Breast epithelium (tissue), 4 donors: ENCODE results near the gene FAM234A. TPM values are rescaled to one million over a fixed set of nuclear protein-coding genes. Genes with fewer than 3 reads are reported as not detected.

Source experiments
- DNase-seq, 2 donors: peaks; one replicate each; pipeline ENCODE4 v3.0.0-alpha.2; 2019; ENCODE audit warnings: low spot score in 2 of 2
- H3K27ac ChIP-seq, 2 donors: fragments of 200-600 bp; sonication (generic) in 1 of 2; one replicate each; pipeline ENCODE4 v1.5.1; 2016 to 2019; ENCODE audit warnings: mild to moderate bottlenecking in 1 of 2
- H3K27me3 ChIP-seq, 2 donors: fragments of 200-600 bp; sonication (generic) in 1 of 2; one replicate each; pipeline versions ENCODE4 v1.5.1 to v1.6.0; 2017 to 2019; ENCODE audit warnings: control low read depth in 1 of 2, mild to moderate bottlenecking in 1 of 2
- H3K36me3 ChIP-seq: fragments of 200-600 bp; one replicate; pipeline ENCODE4 v1.5.1; 2019
- H3K4me1 ChIP-seq, 2 donors: fragments of 200-600 bp; sonication (generic); one replicate each; pipeline ENCODE4 v1.5.1; 2016 to 2019; ENCODE audit warnings: control low read depth in 1 of 2
- H3K4me3 ChIP-seq, 3 donors: fragments of 200-600 bp; sonication (generic); 1 replicate in 2 of 3; 2 replicates in 1 of 3; pipeline ENCODE4 v1.5.1; 2016 to 2019; ENCODE audit warnings: mild to moderate bottlenecking in 3 of 3, moderate library complexity in 2 of 3
- H3K9me3 ChIP-seq, 2 donors: fragments of 200-600 bp; sonication (generic) in 1 of 2; one replicate each; pipeline ENCODE4 v1.5.1; 2016 to 2019; ENCODE audit warnings: control low read depth in 1 of 2
- CTCF ChIP-seq, 3 donors: fragments of 450-650 bp; IDR thresholded peaks; one replicate each; pipeline ENCODE4 v1.5.1; 2016 to 2017; ENCODE audit warnings: antibody characterized with exemption in 3 of 3, mild to moderate bottlenecking in 3 of 3, moderate library complexity in 3 of 3
- POLR2A ChIP-seq: fragments of 450-650 bp; IDR thresholded peaks from one replicate; pipeline ENCODE4 v1.6.1; 2016; ENCODE audit warnings: antibody characterized with exemption, mild to moderate bottlenecking, moderate library complexity
- POLR2AphosphoS5 ChIP-seq, 3 donors: sonication (generic); formaldehyde crosslinking; IDR thresholded peaks; one replicate each; pipeline ENCODE4 v1.6.1; 2017; ENCODE audit warnings: antibody characterized with exemption in 3 of 3
- intact Hi-C: fragments of 100-400 bp; cut with DNase I; formaldehyde crosslinking; loops from one replicate; pipeline ENCODE4 v1.15.1; 2023; ENCODE audit warnings: low total_unique reads
- total RNA-seq, 3 donors: library from RNA; depleted of rRNA; stranded (reverse); fragments of >200 nt; gene quantifications; one replicate each; pipeline ENCODE4 v1.1.0, GENCODE V29; 2016

The FAM234A gene
- 10 to 100 TPM; 40.6 to 69.3 (median 44.1) TPM for total RNA-seq

- DNase-seq, result peak; percentile 92 to 94
- TF ChIP-seq POLR2A (no peak), CTCF (IDR thresholded peaks at IDR 0.05) (peak in 2 of 3 donors; percentile 11 to 26), POLR2AphosphoS5 (IDR thresholded peaks at IDR 0.05) (peak; percentile 47 to 82 (median 73))
- Histone ChIP-seq H3K9me3 (no peaks in the 10 kb centered on the region), H3K27ac (peak within 1 kb of the TSS; percentile 87 to 97), H3K4me1 (no peaks in the 10 kb centered on the region), H3K4me3 (peak within 1 kb of the TSS; percentile 66 to 85 (median 85)), H3K36me3 (no peaks in the 10 kb centered on the region), H3K27me3 (no peaks in the 10 kb centered on the region)
- intact Hi-C loops, result loop anchor here (10.0 kb wide), 1 partner anchor 120 kb away; the partner anchor contains the start of gene AXIN1
Observed at GRCh38 chr16:234468-235305, at the start of gene FAM234A. TSS of gene FAM234A (plus strand) at chr16:234821. CDS start at chr16:254414, 19,593 bp downstream.

GRCh38 chr16:185213-185612, 49.4 kb upstream of the FAM234A start:
- no peak overlapping the region for H3K27ac ChIP-seq
- peaks cover 4% of the 10 kb centered on the region for H3K36me3 ChIP-seq
- no peak for DNase-seq
- H3K4me3 ChIP-seq, result no peak overlapping the region
- H3K27me3 ChIP-seq, result peaks cover 6 to 8% of the 10 kb centered on the region in 2 donors
- H3K9me3 ChIP-seq, result no peaks in the 10 kb centered on the region
- H3K4me1 ChIP-seq, result peaks cover 11% of the 10 kb centered on the region in 2 donors
- TF ChIP-seq POLR2A, result no peak
- intact Hi-C loops, result no loop called here

GRCh38 chr16:185691-186090, 48.9 kb upstream of the FAM234A start:
- H3K9me3 ChIP-seq, result no peaks in the 10 kb centered on the region
- H3K27ac ChIP-seq, result no peak overlapping the region
- peaks cover 6 to 8% of the 10 kb centered on the region in 2 donors for H3K4me1 ChIP-seq
- peaks cover 9% of the 10 kb centered on the region for H3K36me3 ChIP-seq
- DNase-seq, result no peak
- no peak overlapping the region for H3K4me3 ChIP-seq
- peaks cover 1 to 3% of the 10 kb centered on the region in 2 donors for H3K27me3 ChIP-seq
- intact Hi-C loops, result no loop called here
- no peak for TF ChIP-seq CTCF (IDR thresholded peaks at IDR 0.05)
- TF ChIP-seq POLR2A, result no peak
- no peak for TF ChIP-seq POLR2AphosphoS5 (IDR thresholded peaks at IDR 0.05)

- no peaks in the 10 kb centered on the region for H3K27me3 ChIP-seq
- intact Hi-C loops, result no loop called here
- no peak overlapping the region for H3K4me3 ChIP-seq
- no peak for DNase-seq
- peaks cover 16% of the 10 kb centered on the region for H3K36me3 ChIP-seq
- no peak overlapping the region for H3K27ac ChIP-seq
- no peaks in the 10 kb centered on the region for H3K4me1 ChIP-seq
- H3K9me3 ChIP-seq, result no peaks in the 10 kb centered on the region
- TF ChIP-seq POLR2A (no peak), CTCF (IDR thresholded peaks at IDR 0.05) (no peak), POLR2AphosphoS5 (IDR thresholded peaks at IDR 0.05) (no peak)
Observed at GRCh38 chr16:187330-187729, 47.3 kb upstream of the FAM234A start.

- no peak for TF ChIP-seq CTCF (IDR thresholded peaks at IDR 0.05)
- no peak for TF ChIP-seq POLR2AphosphoS5 (IDR thresholded peaks at IDR 0.05)
- no peak for TF ChIP-seq POLR2A
- DNase-seq, result no peak
- H3K9me3 ChIP-seq, result no peaks in the 10 kb centered on the region
- H3K4me3 ChIP-seq, result no peak overlapping the region
- intact Hi-C loops, result no loop called here
- no peaks in the 10 kb centered on the region for H3K27me3 ChIP-seq
- H3K36me3 ChIP-seq, result peaks cover 16% of the 10 kb centered on the region
- no peaks in the 10 kb centered on the region for H3K4me1 ChIP-seq
- H3K27ac ChIP-seq, result no peak overlapping the region
Observed at GRCh38 chr16:188674-189073, 45.9 kb upstream of the FAM234A start.
